GM21717 (cell line): ENCODE results near the gene BAIAP2L2.
"Not testable (repeated sequence)": the region's sequence is repeated elsewhere in the genome, so short reads cannot be mapped to it uniquely, and the experiment has no call there.

Source experiments
- ATAC-seq: cut with Tn5 transposase; IDR thresholded peaks from one replicate; pipeline ENCODE4 v1.9.1; 2021; ENCODE audit warnings: mild to moderate bottlenecking, moderate library complexity; ENCODE audit not compliant: unreplicated experiment

The BAIAP2L2 gene

DNA sequence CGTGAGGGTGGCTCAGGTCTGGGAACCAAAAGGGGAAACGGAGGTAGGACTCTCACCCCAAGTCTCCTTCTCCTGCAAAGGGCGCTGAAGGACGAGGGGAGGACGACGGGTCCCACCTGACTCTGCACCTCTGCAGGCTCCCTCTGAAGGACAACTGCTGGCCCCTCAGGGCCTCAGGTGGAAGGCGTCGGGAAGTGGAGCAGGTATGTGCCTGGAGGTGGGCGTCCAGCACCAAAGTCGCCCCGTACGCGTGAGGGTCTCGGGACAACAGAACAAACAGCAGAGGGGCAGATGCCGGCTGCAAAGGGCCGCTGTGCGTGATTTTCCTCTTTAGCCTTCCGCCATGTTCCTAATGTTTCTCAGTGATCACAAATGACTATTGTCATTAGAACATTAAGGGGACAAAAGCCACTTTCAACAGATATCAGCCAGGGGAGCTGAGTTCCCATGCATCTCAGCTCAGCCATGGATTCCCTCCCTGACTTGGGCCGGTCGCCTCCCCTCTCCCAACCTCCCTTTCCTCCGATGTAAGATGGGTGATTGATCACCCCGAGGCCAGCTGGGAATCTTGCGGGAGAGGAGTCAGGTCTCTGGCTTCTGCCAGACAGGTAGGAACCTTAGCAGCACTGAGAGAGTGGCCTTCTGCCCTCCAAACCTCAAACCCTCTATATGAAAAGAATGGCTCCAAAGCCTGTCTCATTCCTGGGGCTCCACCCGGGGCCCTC lies 27.3 kb downstream of the BAIAP2L2 start:
- no peak for ATAC-seq

DNA sequence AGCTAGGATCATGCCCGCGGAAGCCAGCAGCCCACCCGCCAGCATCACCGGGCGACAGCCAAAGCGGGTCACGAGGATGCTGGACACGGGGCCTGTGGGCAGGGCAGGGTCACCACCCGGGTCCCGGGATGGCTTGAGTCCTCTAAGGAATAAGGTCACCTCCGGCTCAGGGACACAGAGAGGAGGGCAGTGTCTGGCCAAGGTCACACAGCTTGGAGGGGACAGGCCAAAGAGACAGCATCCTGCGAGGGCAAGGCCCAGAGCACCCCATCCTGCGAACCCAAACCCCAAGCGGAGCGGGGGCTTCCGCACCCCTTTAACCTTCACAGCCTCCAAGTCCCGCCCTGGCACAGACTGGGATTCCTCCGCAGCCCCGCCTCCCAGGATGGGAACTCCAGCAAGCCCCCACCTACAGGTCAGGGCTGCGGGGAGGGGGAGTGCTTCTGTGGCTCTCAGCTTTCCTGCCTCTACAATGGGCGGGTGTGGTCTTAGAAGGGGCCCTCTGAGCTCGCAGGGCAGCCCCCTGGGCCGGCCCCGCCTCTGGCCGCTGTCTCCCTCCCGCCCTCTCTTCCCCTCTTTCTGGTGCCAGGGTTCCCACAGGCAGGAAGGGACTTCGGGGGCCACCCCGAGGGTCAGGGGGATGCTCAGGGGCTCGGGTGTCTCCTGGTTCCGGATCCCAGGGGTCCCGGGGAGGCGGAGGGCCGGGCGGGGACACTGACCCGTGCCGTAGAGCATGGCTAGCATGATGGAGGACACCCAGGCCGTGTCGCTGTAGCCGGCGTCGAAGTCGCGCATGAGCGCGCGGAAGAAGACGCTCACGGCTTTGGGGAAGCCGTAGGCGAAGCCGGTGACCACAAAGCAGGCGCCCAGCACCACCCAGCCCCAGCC lies 28.3 kb downstream of the BAIAP2L2 start:
- no peak for ATAC-seq

GRCh38 chr22:38081636-38081940 lies 28.9 kb downstream of the BAIAP2L2 start:
- ATAC-seq: no peak

DNA sequence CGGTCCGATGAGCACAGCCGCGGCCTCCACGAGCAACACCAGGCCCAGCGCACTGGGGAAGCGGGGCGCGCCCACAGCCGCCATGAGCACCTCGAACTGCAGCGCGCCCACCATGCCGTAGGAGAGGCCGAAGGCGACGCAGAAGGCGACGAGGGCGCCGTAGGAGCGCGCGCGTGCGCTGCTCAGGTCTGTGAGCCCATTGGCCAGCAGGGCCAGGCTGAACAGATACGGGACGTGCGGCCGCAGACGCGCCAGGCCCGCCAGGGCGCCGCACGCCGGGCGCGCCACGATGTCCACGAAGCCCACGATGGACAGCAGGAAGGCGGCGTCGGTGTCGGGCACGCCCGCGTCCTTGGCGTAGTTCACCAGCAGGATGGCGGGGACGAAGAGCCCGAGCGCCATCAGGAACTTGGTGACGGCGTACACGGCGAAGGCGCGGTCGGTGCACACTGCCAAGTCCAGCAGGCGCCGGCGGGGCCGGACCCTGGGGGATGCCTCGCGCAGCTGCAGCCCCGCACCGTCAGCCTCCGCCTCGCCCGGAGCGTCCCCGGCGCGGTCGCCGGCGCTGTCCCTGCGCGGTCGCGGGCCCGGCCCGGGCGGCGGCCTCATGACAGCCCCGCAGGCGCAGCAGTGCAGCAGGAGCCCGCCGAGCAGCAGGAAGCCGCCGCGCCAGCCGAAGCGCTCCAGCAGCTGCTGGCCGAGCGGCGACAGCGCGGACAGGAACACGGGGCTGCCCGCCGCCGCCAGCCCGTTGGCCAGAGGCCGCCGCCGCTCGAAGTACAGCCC lies 29.4 kb downstream of the BAIAP2L2 start:
- no peak for ATAC-seq

DNA sequence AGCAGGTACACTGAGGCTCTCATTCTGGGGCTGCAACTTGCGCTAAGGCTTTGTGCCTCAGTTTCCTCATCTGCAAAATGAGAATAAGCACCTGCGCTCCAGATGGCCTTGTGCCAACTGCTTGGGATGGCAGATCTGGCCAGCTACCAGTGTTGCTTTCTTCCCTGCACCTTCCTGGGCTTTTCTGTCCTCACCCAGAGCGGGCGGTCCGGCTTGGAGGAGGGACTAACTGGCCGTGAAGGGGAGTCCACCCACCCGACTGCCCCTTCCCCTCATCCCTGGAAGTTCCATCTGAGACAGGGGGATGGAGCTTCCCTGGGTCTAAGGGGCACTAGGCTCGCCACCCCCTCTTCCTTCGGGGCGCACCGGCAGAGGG lies 30.0 kb downstream of the BAIAP2L2 start:
- ATAC-seq: no peak

GRCh38 chr22:38079804-38080203 lies 30.7 kb downstream of the BAIAP2L2 start:
- ATAC-seq: no peak

DNA sequence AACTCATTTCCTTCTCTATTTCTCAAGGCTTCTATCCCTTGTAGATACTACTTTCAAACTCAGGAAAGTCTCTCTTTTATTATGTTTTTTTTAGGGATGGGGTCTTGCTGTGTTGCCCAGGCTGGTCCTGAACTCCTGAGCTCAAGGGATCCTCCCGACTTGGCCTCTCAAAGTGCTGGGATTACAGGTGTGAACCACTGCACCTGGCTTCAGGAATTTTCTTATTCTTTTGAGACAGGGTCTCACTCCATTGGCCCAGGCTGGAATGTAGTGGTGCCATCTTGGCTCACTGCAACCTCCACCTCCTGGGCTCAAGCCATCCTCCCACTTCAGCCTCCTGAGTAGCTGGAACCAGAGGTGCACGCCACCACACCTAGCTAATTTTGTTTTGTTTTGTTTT lies 31.3 kb downstream of the BAIAP2L2 start:
- not testable (repeated sequence) for ATAC-seq

DNA sequence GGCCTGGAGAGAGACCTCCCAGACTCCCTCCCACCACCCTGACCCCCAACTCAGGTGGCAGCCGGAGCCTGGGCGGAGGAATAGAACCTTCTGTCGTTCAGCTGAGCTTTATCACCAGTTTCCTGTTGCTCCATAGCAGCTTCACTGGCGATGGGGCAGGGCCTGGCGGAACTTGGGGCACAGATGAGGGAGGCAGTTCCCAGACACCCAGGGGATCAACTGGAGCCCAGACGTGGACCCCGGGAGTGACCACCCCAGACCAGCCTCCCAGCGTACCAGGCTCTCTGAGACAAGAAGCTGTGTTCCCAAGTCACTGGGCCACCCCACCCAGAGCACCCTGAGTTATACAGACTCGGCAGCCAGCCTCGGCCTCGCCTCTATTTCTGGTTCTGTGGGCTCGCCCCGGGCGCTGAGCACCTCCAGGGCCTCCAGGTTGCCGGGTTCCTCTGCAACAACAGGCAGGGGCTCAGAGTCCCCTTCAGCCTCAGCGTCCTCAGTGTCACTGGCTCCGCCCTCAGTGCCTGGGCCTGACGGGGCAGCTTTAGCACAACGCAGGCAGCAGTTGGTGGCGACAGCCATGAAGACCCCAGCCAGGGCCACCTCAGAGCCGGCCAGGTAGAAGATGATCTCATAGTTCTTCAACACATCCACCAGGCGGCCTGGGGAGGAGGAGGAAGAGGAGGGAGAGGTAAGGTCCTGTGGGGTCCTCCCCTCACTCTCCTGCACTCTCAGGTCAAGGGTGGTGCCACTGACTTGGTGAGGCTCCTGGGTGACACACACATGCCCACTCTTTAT lies 32.2 kb downstream of the BAIAP2L2 start:
- ATAC-seq: no peak

GRCh38 chr22:38077595-38077994 lies 32.9 kb downstream of the BAIAP2L2 start:
- ATAC-seq: no peak

GRCh38 chr22:38077096-38077495 lies 33.4 kb downstream of the BAIAP2L2 start:
- ATAC-seq: no peak

DNA sequence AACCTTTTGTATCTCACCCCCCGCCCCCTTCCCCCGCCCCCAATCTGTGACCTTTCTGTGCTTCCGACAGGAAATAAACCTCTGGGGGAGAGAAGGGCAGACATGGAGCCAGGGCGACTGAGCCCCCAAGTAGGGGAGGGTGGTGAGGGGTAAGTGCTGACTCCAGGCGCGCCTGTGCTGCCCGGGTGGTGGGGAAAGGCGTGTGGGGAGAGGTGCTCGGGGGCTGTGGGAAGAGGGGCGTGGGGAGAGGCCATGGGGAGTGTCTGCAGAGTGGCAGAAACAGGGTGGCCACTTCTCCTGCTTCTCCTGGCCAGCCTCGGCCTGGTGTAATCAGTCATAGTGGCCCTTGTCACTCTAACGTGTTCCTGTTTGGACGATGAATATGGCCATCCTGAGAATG lies 34.5 kb downstream of the BAIAP2L2 start:
- no peak for ATAC-seq

DNA sequence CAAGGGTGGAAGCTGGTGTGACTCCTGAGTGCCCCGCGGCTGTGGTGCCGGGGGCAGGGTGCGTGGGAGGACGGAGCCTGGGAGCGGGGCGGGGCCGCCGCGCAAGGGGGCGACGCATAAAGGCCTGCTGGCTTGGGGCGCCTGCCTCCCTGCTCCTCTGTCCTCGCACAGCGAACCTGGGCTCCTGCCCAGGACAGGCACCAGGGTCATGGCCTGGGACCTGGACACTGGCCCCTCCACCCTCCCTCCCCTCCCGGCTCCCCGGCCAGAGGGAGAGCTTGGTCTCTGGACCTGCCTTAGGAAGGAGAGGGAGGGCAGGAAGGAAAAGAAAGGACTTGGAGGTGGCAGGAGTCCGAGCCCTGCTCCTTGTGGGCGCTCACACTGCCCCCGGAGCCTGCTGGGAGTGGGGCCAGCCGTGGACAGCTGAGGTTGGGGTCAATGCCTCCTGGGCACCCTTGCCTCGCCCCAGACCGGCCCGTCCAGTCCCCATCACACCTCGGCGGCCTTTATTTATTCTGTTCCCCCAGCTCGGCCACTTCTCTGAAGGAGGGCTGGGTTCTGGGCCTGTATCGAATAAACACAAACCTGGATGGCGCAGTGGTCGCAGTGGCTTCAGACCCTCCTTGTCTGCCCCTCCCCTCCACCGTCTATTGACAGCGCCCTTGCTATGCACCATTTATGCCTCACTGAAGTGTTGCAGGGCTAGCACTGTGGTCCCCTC lies 35.2 kb downstream of the BAIAP2L2 start:
- ATAC-seq: no peak

DNA sequence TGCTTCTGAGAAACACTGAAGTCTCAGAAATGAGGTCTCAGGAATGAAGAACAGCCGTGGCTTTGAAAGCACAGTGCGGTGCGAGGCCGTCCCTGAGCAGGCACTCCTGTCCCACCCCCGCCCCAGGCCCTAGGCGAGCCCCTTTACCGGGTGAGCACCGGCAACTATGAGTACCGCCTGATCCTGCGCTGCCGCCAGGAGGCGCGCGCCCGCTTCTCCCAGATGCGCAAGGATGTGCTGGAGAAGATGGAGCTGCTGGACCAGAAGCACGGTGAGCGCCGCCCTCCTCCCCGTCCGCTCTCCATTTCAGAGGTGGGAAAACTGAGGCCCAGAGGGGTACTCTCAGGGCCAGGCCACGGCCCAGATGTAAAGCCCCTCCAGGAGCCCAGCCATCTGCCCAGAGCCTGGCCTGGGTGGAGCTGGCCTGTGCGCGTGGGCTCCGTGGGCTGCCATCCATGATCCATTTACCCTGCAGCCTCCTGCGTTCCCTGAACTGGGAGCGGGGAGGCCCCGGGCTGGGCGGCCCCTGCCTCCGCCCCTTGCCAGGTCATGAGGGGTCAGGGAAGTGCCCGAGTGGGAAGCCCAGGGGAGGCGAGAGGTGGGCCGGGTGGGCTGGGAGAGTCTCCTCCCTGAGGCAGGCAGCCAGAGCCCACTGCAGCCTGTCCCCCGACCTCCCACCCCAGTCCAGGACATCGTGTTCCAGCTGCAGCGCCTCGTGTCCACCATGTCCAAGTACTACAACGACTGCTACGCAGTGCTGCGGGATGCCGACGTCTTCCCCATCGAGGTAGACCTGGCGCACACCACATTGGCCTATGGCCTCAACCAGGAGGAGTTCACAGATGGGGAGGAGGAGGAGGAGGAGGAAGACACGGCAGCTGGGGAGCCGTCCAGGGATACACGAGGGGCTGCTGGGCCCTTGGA lies 36.0 kb downstream of the BAIAP2L2 start:
- no peak for ATAC-seq

GRCh38 chr22:38073150-38074130 lies 37.0 kb downstream of the BAIAP2L2 start:
- no peak for ATAC-seq

- no peak for ATAC-seq
These were observed 37.9 kb downstream of the BAIAP2L2 start for GRCh38 chr22:38072322-38073149.

DNA sequence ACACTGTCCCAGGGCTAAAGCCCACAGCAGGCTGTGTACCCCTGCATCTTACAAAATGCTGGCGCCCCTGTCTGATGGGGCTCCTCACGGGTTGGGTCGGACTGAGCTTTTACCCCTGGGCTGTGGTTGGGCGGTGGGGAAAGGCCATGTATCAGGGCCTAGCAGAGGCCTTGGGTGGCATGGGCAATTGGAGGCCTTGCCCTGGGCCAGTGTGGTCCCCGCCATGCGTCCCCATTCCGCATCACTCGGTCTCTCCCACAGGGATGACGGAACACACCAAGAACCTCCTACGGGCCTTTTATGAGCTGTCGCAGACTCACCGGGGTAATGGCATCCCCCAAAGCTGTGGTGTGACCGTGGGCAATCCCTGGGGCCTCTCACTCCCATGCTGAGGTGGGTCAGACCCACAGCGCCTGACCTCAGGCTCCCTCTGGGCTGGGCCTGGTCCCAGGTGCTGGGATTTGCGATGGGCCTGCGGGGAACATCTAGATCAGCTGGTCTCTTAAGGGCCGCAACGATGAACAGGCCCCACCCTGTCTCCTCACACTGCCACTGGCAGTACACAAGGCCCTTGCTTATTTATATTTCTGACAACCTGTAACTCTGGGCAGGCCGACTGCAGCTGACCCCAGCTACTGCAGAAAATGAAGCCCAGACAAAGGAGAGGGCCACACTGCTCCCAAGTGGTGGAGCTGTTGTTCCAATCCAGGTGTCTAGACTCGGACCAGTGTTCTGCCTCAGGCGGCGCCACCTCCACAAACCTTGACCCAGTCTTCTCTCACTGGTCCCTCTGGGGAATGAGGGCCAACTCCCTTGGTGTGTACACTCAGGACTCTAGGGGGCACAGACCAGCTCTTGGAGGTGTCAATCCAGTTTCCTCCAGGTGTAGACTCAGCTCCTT lies 38.8 kb downstream of the BAIAP2L2 start:
- ATAC-seq: no peak
